Ishikawa (cell line): ENCODE data around the gene GNA14.

Experiments used
- CEBPB ChIP-seq: IDR thresholded peaks from 2 replicates; pipeline ENCODE4 v1.6.1; 2012
- CREB1 ChIP-seq: IDR thresholded peaks from 2 replicates; pipeline ENCODE4 v1.6.1; 2012; ENCODE audit warnings: low read depth
- EGR1 ChIP-seq: IDR thresholded peaks from 2 replicates; pipeline ENCODE4 v1.6.1; 2012
- EP300 ChIP-seq: IDR thresholded peaks from 2 replicates; pipeline ENCODE4 v1.6.1; 2012; ENCODE audit warnings: borderline replicate concordance
- FOXM1 ChIP-seq: IDR thresholded peaks from 2 replicates; pipeline ENCODE4 v1.6.1; 2012; ENCODE audit warnings: low read depth, borderline replicate concordance
- MAX ChIP-seq: IDR thresholded peaks from 2 replicates; pipeline ENCODE4 v1.6.1; 2012
- NFIC ChIP-seq: IDR thresholded peaks from 2 replicates; pipeline ENCODE4 v1.6.1; 2012
- RAD21 ChIP-seq: IDR thresholded peaks from 2 replicates; pipeline ENCODE4 v1.6.1; 2012; ENCODE audit warnings: low read depth
- REST ChIP-seq: IDR thresholded peaks from 2 replicates; pipeline ENCODE4 v1.6.1; 2012; ENCODE audit warnings: low read depth, mild to moderate bottlenecking
- TAF1 ChIP-seq: IDR thresholded peaks from 2 replicates; pipeline ENCODE4 v1.6.1; 2012; ENCODE audit warnings: low read depth, mild to moderate bottlenecking
- TCF12 ChIP-seq: IDR thresholded peaks from 2 replicates; pipeline ENCODE4 v1.6.1; 2012; ENCODE audit warnings: low read depth
- TEAD4 ChIP-seq: IDR thresholded peaks from 2 replicates; pipeline ENCODE4 v1.6.1; 2012
- USF1 ChIP-seq: IDR thresholded peaks from 2 replicates; pipeline ENCODE4 v1.6.1; 2012
- YY1 ChIP-seq: IDR thresholded peaks from 2 replicates; pipeline ENCODE4 v1.6.1; 2012; ENCODE audit warnings: low read depth
- ZBTB7A ChIP-seq: IDR thresholded peaks from 2 replicates; pipeline ENCODE4 v1.6.1; 2012; ENCODE audit warnings: low read depth

Gene GNA14

GRCh38 chr9:77498891-77499290 is 149.2 kb downstream of the GNA14 start:
- TF ChIP-seq TCF12 (no peak), EGR1 (no peak), TEAD4 (no peak), EP300 (no peak), USF1 (no peak), REST (no peak), NFIC (no peak), CREB1 (no peak), FOXM1 (no peak), RAD21 (no peak)

- no peak for TF ChIP-seq FOXM1
- TF ChIP-seq TCF12, result no peak
- no peak for TF ChIP-seq RAD21
Observed at GRCh38 chr9:77497322-77498198, 150.6 kb downstream of the GNA14 start.

GRCh38 chr9:77495834-77496671 is 152.1 kb downstream of the GNA14 start:
- TF ChIP-seq TCF12 (0 out of 2 replicates have a peak, but pooled peaks have one; percentile 14), YY1 (no peak), NFIC (0 out of 2 replicates have a peak, but pooled peaks have one; percentile 10), EGR1 (no peak), EP300 (0 out of 2 replicates have a peak, but pooled peaks have one; percentile 24), TEAD4 (peak; percentile 31; the same call in 1 of the 2 replicates)

GRCh38 chr9:77488439-77489126 is 159.5 kb downstream of the GNA14 start:
- TF ChIP-seq RAD21, result peak; percentile 77
- TF ChIP-seq NFIC, result no peak

GRCh38 chr9:77486968-77487367 is 161.2 kb downstream of the GNA14 start:
- no peak for TF ChIP-seq RAD21
- TF ChIP-seq MAX, result no peak
- TF ChIP-seq FOXM1, result no peak
- TF ChIP-seq CEBPB, result no peak

GRCh38 chr9:77486463-77486862 is 161.7 kb downstream of the GNA14 start:
- TF ChIP-seq FOXM1 (no peak), ZBTB7A (no peak), CEBPB (no peak), YY1 (no peak), MAX (no peak), TAF1 (no peak), CREB1 (no peak), EP300 (no peak), RAD21 (no peak), TEAD4 (no peak), NFIC (no peak)

GRCh38 chr9:77475641-77476473 is 172.3 kb downstream of the GNA14 start:
- TF ChIP-seq NFIC, result no peak
- no peak for TF ChIP-seq EGR1
- TF ChIP-seq FOXM1, result no peak
- TF ChIP-seq TCF12, result no peak
- no peak for TF ChIP-seq REST
- no peak for TF ChIP-seq MAX
- no peak for TF ChIP-seq TAF1
- no peak for TF ChIP-seq YY1
- no peak for TF ChIP-seq CREB1
- no peak for TF ChIP-seq ZBTB7A
- TF ChIP-seq CEBPB, result no peak
- TF ChIP-seq EP300, result no peak
- TF ChIP-seq RAD21, result no peak
- no peak for TF ChIP-seq TEAD4
